ENCODE data around the gene TMEM176B. TPM values are rescaled to one million over a fixed set of nuclear protein-coding genes. Genes with fewer than 3 reads are reported as not detected.

Gene TMEM176B
- total RNA-seq, 2 donors from 2014 or later = 0.31 to 0.35 TPM

DNA sequence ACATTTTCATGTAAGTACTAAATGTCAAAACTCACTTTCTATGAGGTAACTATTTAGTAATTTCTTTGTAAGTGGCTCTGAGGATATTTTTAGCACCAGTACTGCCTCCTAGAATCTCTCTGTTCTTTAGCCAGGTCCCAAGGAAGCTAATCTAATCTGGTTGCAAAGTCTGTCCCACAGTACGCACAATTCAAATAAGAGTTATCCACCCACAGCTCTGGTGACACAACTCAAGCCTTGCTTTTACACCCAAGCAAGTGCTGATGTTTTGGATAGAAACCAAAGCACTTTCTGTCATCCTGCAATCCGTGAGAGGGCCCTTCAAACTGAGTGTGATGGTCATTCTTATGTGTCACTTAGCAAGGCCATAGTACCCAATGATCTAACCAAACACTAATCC is 48.5 kb downstream of the TMEM176B start:
- 58 to 73% methylated on average over 2 of the region's 2 CpGs for WGBS, 2 experiments (ENCODE audit: insufficient coverage in 1 of 2, insufficient read length in 1 of 2)
- peaks cover 86% of the 10 kb centered on the region for H3K27me3 Mint-ChIP-seq (ENCODE audit: insufficient read depth)
- peaks cover 73% of the 10 kb centered on the region for H3K27me3 ChIP-seq (ENCODE audit: control insufficient read depth, insufficient read depth, low read length, poor library complexity, severe bottlenecking)

GRCh38 chr7:150748376-150748775 is 51.8 kb downstream of the TMEM176B start:
- no peak overlapping the region for H3K27ac Mint-ChIP-seq
- no peak for DNase-seq
- no peaks in the 10 kb centered on the region for H3K9me3 ChIP-seq (ENCODE audit: control insufficient read depth, low read length)
- H3K4me1 Mint-ChIP-seq = no peaks in the 10 kb centered on the region
- peaks cover 86% of the 10 kb centered on the region for H3K27me3 ChIP-seq (ENCODE audit: control insufficient read depth, insufficient read depth, low read length, poor library complexity, severe bottlenecking)
- H3K27me3 Mint-ChIP-seq (ENCODE audit: insufficient read depth) = peaks cover 92% of the 10 kb centered on the region
- TF ChIP-seq CTCF (conservative IDR thresholded peaks at IDR 0.05) = no peak
- no peak overlapping the region for H3K9ac ChIP-seq (ENCODE audit: extremely low read depth, low read length, poor library complexity, severe bottlenecking)
- no peak overlapping the region for H3K4me3 Mint-ChIP-seq
- H3K4me1 ChIP-seq (ENCODE audit: control insufficient read depth, insufficient read depth, low read length) = no peaks in the 10 kb centered on the region
- no peak overlapping the region for H3K4me3 ChIP-seq (ENCODE audit: low read length)
- no peaks in the 10 kb centered on the region for H3K36me3 Mint-ChIP-seq (ENCODE audit: low read depth)
- H3K9me3 Mint-ChIP-seq = no peaks in the 10 kb centered on the region
- H3K27ac ChIP-seq (ENCODE audit: low read depth, low read length) = no peak overlapping the region
- 65% methylated on average over 4 of the region's 4 CpGs; no CpG with 5 or more reads in 1 of the 2 experiments for WGBS, 2 experiments (ENCODE audit: insufficient coverage in 1 of 2, insufficient read length in 1 of 2)
- no peaks in the 10 kb centered on the region for H3K36me3 ChIP-seq (ENCODE audit: control insufficient read depth, insufficient read depth, low read length)

More for the DNA sequence above, 48.5 kb downstream of the TMEM176B start:
- no peaks in the 10 kb centered on the region for H3K36me3 ChIP-seq (ENCODE audit: control insufficient read depth, insufficient read depth, low read length)
- Mint-ChIP-seq H3K36me3 (ENCODE audit: low read depth) (no peaks in the 10 kb centered on the region), H3K27ac (no peak overlapping the region), H3K9me3 (no peaks in the 10 kb centered on the region), H3K4me1 (no peaks in the 10 kb centered on the region), H3K4me3 (no peak overlapping the region)
- H3K27ac ChIP-seq (ENCODE audit: low read depth, low read length) = no peak overlapping the region
- H3K9me3 ChIP-seq (ENCODE audit: control insufficient read depth, low read length) = no peaks in the 10 kb centered on the region
- H3K4me3 ChIP-seq (ENCODE audit: low read length) = no peak overlapping the region
- H3K9ac ChIP-seq (ENCODE audit: extremely low read depth, low read length, poor library complexity, severe bottlenecking) = no peak overlapping the region
- no peak for TF ChIP-seq CTCF (conservative IDR thresholded peaks at IDR 0.05)
- H3K4me1 ChIP-seq (ENCODE audit: control insufficient read depth, insufficient read depth, low read length) = no peaks in the 10 kb centered on the region
- DNase-seq = no peak

GRCh38 chr7:150746921-150747320 is 53.2 kb downstream of the TMEM176B start:
- Mint-ChIP-seq H3K4me1 (no peaks in the 10 kb centered on the region), H3K4me3 (no peak overlapping the region), H3K27me3 (ENCODE audit: insufficient read depth) (peaks cover 94% of the 10 kb centered on the region), H3K27ac (no peak overlapping the region), H3K9me3 (no peaks in the 10 kb centered on the region), H3K36me3 (ENCODE audit: low read depth) (no peaks in the 10 kb centered on the region)
- H3K4me3 ChIP-seq (ENCODE audit: low read length) = no peak overlapping the region
- H3K27me3 ChIP-seq (ENCODE audit: control insufficient read depth, insufficient read depth, low read length, poor library complexity, severe bottlenecking) = peaks cover 91% of the 10 kb centered on the region
- WGBS, 2 experiments (ENCODE audit: insufficient coverage in 1 of 2, insufficient read length in 1 of 2) = 79 to 88% methylated on average over 3 to 6 of the region's 6 CpGs
- no peaks in the 10 kb centered on the region for H3K36me3 ChIP-seq (ENCODE audit: control insufficient read depth, insufficient read depth, low read length)
- H3K9ac ChIP-seq (ENCODE audit: extremely low read depth, low read length, poor library complexity, severe bottlenecking) = no peak overlapping the region
- H3K27ac ChIP-seq (ENCODE audit: low read depth, low read length) = no peak overlapping the region
- H3K4me1 ChIP-seq (ENCODE audit: control insufficient read depth, insufficient read depth, low read length) = no peaks in the 10 kb centered on the region
- H3K9me3 ChIP-seq (ENCODE audit: control insufficient read depth, low read length) = no peaks in the 10 kb centered on the region
- no peak for DNase-seq
- no peak for TF ChIP-seq CTCF (conservative IDR thresholded peaks at IDR 0.05)
